ENCODE measurements around the gene RFNG. TPM values are rescaled to one million over a fixed set of nuclear protein-coding genes. Genes with fewer than 3 reads are reported as not detected.

Gene RFNG
- total RNA-seq, 1 experiment from 2014 or later: 18.6 TPM

GRCh38 chr17:82089723-82090548 lies 38.3 kb upstream of the RFNG start:
- DNase-seq (ENCODE audit: low read depth): no peak

- DNase-seq (ENCODE audit: low read depth): no peak
Observed at GRCh38 chr17:82088838-82089722, 37.5 kb upstream of the RFNG start.

GRCh38 chr17:82087961-82088837 lies 36.6 kb upstream of the RFNG start:
- DNase-seq (ENCODE audit: low read depth): no peak

- no peak for DNase-seq (ENCODE audit: low read depth)
Observed at GRCh38 chr17:82086941-82087906, 35.6 kb upstream of the RFNG start.

- no peak for DNase-seq (ENCODE audit: low read depth)
Observed at GRCh38 chr17:82085931-82086764, 34.5 kb upstream of the RFNG start.

GRCh38 chr17:82085031-82085861 lies 33.6 kb upstream of the RFNG start:
- DNase-seq (ENCODE audit: low read depth): no peak

GRCh38 chr17:82084373-82085030 lies 32.9 kb upstream of the RFNG start:
- DNase-seq (ENCODE audit: low read depth): no peak

GRCh38 chr17:82083533-82084359 lies 32.1 kb upstream of the RFNG start:
- no peak for DNase-seq (ENCODE audit: low read depth)

GRCh38 chr17:82083009-82083408 lies 31.4 kb upstream of the RFNG start:
- no peak for DNase-seq (ENCODE audit: low read depth)

- DNase-seq (ENCODE audit: low read depth): no peak
Observed at GRCh38 chr17:82082456-82082855, 30.8 kb upstream of the RFNG start.

- no peak for DNase-seq (ENCODE audit: low read depth)
Observed at GRCh38 chr17:82081966-82082365, 30.4 kb upstream of the RFNG start.

GRCh38 chr17:82081546-82081945 lies 29.9 kb upstream of the RFNG start:
- DNase-seq (ENCODE audit: low read depth): no peak

- no peak for DNase-seq (ENCODE audit: low read depth)
Observed at GRCh38 chr17:82080789-82081464, 29.3 kb upstream of the RFNG start.

GRCh38 chr17:82080048-82080788 lies 28.6 kb upstream of the RFNG start:
- no peak for DNase-seq (ENCODE audit: low read depth)

- DNase-seq (ENCODE audit: low read depth): no peak
Observed at GRCh38 chr17:82079001-82079677, 27.5 kb upstream of the RFNG start.
